ENCODE measurements around the gene KRTAP10-1. TPM values are rescaled to one million over a fixed set of nuclear protein-coding genes. Genes with fewer than 3 reads are reported as not detected.

The KRTAP10-1 gene
- total and polyA plus RNA-seq, 2 of the 13 experiments (the other 11 are each of a cell fraction or from before 2014, with no cell fraction given) = not detected

DNA sequence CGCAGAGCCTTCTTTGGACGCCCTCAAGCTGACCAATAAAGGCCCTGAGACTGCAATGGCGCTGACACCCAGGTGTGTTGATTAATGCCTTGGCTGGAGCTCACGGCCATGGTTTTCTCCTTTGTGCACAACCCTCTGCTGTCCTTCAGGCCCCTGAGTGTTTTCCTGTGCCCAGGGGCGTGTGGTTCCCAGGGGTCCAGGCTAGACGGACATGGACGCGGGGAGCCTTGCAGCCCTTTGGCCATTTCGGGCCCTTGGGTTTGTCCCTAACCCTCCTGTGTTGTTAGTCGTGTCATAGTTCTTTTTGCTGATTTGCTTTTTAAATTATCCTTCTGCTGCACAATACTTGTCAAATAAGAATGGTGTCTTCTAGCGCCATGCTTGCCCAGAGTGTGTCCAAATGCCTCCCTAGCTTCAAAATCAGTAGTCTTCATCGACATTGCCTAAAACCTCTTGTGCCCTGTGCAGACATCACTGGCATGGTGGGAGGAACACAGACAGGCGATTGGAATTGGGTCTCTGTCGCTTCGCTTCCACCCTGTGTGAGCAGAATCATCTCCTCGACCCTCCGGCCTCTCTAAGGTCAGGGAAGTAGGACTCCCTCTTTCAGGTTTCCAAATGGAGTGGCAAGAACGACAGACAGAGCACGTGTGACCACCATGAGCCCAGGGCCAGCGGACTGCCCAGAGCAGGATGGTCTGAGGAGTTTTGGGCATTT, 35.5 kb upstream of the KRTAP10-1 start:
- no TSS peak for BruUV-seq (replicated peaks)
- Histone ChIP-seq H3K4me1 (ENCODE audit: insufficient read depth, low read length) (peaks cover 32% of the 10 kb centered on the region), H3K27ac (ENCODE audit: extremely low read length, insufficient read depth, low read length) (peak overlapping the region; percentile 32), H2AFZ (ENCODE audit: low read length) (no peak overlapping the region), H4K20me1 (ENCODE audit: insufficient read depth, low read length) (no peaks in the 10 kb centered on the region), H3K9me3 (ENCODE audit: low read length) (peaks cover 14% of the 10 kb centered on the region), H3K36me3 (replicated peaks in 1 of 2; ENCODE audit: control insufficient read depth in 1 of 2, insufficient read depth in 2 of 2, low read length in 2 of 2) (no peaks in the 10 kb centered on the region), H3K4me2 (ENCODE audit: low read depth, low read length) (peak overlapping the region; percentile 75), H3K27me3 (ENCODE audit: control insufficient read depth in 1 of 2, insufficient read depth in 2 of 2, low read length in 2 of 2) (no peaks in the 10 kb centered on the region), H3K79me2 (ENCODE audit: insufficient read depth, low read length) (no peaks in the 10 kb centered on the region), H3K9ac (ENCODE audit: insufficient read depth, low read depth, low read length) (no peak overlapping the region), H3K4me3 (replicated peaks in 1 of 3; ENCODE audit: insufficient read depth in 1 of 3, low read depth in 2 of 3, low read length in 3 of 3) (no peak overlapping the region)
- 94% methylated on average over 16 of the region's 20 CpGs for WGBS (ENCODE audit: low lambda C conversion rate)
- FAIRE-seq (no peak), ATAC-seq (no peak; the same call in 2 of the 3 replicates), DNase-seq (ENCODE audit: low spot score) (no peak)
- intact Hi-C loops (cut with micrococcal nuclease; ENCODE audit: unreplicated experiment) (no loop called here), in situ Hi-C loops (cut with HindIII; ENCODE audit: extremely low pct_ligation_motif_present, low pct_unique_long_range_greater_than_20kb) (no loop called here)
- ChIA-PET CTCF (ENCODE audit: low intra/inter-chr PET ratio, low total read pairs) (no interaction called here), POLR2A (no interaction called here)
- TF ChIP-seq ZNF317 (CRISPR knock-in tag; IDR thresholded peaks at IDR 0.05) (0 out of 2 replicates have a peak, but pooled peaks have one; percentile 94), NRL (CRISPR knock-in tag; IDR thresholded peaks at IDR 0.05; ENCODE audit: borderline replicate concordance) (no peak), ZNF724P (CRISPR knock-in tag; IDR thresholded peaks at IDR 0.05; ENCODE audit: borderline replicate concordance) (0 out of 2 replicates have a peak, but pooled peaks have one; percentile 8), ZKSCAN8 (CRISPR knock-in tag; IDR thresholded peaks at IDR 0.05; ENCODE audit: borderline replicate concordance) (no peak), ETV5 (CRISPR knock-in tag; IDR thresholded peaks at IDR 0.05; ENCODE audit: borderline replicate concordance) (no peak)
- TF ChIP-seq, protein P1, sequence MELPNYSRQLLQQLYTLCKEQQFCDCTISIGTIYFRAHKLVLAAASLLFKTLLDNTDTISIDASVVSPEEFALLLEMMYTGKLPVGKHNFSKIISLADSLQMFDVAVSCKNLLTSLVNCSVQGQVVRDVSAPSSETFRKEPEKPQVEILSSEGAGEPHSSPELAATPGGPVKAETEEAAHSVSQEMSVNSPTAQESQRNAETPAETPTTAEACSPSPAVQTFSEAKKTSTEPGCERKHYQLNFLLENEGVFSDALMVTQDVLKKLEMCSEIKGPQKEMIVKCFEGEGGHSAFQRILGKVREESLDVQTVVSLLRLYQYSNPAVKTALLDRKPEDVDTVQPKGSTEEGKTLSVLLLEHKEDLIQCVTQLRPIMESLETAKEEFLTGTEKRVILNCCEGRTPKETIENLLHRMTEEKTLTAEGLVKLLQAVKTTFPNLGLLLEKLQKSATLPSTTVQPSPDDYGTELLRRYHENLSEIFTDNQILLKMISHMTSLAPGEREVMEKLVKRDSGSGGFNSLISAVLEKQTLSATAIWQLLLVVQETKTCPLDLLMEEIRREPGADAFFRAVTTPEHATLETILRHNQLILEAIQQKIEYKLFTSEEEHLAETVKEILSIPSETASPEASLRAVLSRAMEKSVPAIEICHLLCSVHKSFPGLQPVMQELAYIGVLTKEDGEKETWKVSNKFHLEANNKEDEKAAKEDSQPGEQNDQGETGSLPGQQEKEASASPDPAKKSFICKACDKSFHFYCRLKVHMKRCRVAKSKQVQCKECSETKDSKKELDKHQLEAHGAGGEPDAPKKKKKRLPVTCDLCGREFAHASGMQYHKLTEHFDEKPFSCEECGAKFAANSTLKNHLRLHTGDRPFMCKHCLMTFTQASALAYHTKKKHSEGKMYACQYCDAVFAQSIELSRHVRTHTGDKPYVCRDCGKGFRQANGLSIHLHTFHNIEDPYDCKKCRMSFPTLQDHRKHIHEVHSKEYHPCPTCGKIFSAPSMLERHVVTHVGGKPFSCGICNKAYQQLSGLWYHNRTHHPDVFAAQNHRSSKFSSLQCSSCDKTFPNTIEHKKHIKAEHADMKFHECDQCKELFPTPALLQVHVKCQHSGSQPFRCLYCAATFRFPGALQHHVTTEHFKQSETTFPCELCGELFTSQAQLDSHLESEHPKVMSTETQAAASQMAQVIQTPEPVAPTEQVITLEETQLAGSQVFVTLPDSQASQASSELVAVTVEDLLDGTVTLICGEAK (IDR thresholded peaks at IDR 0.05) = no peak
- TF ChIP-seq, protein P1 (CRISPR knock-in tag; IDR thresholded peaks at IDR 0.05) = no peak
- TF ChIP-seq, protein P2, sequence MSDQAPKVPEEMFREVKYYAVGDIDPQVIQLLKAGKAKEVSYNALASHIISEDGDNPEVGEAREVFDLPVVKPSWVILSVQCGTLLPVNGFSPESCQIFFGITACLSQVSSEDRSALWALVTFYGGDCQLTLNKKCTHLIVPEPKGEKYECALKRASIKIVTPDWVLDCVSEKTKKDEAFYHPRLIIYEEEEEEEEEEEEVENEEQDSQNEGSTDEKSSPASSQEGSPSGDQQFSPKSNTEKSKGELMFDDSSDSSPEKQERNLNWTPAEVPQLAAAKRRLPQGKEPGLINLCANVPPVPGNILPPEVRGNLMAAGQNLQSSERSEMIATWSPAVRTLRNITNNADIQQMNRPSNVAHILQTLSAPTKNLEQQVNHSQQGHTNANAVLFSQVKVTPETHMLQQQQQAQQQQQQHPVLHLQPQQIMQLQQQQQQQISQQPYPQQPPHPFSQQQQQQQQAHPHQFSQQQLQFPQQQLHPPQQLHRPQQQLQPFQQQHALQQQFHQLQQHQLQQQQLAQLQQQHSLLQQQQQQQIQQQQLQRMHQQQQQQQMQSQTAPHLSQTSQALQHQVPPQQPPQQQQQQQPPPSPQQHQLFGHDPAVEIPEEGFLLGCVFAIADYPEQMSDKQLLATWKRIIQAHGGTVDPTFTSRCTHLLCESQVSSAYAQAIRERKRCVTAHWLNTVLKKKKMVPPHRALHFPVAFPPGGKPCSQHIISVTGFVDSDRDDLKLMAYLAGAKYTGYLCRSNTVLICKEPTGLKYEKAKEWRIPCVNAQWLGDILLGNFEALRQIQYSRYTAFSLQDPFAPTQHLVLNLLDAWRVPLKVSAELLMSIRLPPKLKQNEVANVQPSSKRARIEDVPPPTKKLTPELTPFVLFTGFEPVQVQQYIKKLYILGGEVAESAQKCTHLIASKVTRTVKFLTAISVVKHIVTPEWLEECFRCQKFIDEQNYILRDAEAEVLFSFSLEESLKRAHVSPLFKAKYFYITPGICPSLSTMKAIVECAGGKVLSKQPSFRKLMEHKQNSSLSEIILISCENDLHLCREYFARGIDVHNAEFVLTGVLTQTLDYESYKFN (CRISPR knock-in tag; conservative IDR thresholded peaks at IDR 0.05) = peak; percentile 8; the same call in 1 of the 2 replicates

Data from HepG2 (cell line).